Activated CD4-positive, alpha-beta T cell treated with anti-CD3 and anti-CD28 coated beads, Interleukin-2, amount 10 ng/mL, durations not matched to agents 24 days and 14 days (primary cell): ENCODE results near the gene MFSD1. TPM values are rescaled to one million over a fixed set of nuclear protein-coding genes. Genes with fewer than 3 reads are reported as not detected.

Source experiments
- DNase-seq: peaks from one replicate; pipeline ENCODE4 v3.0.0; 2022
- H3K27ac Mint-ChIP-seq: one replicate; pipeline ENCODE4 v1.8.0; 2022; ENCODE audit warnings: mild to moderate bottlenecking, mixed read lengths
- H3K27me3 Mint-ChIP-seq: one replicate; pipeline ENCODE4 v1.8.0; 2022; ENCODE audit warnings: mixed read lengths
- H3K36me3 Mint-ChIP-seq: one replicate; pipeline ENCODE4 v1.8.0; 2022; ENCODE audit warnings: low read depth, mild to moderate bottlenecking, mixed read lengths
- H3K4me1 Mint-ChIP-seq: one replicate; pipeline ENCODE4 v1.8.0; 2021; ENCODE audit warnings: mixed read lengths
- H3K4me3 Mint-ChIP-seq: one replicate; pipeline ENCODE4 v1.8.0; 2022; ENCODE audit warnings: mild to moderate bottlenecking, moderate library complexity, mixed read lengths
- H3K9me3 Mint-ChIP-seq: one replicate; pipeline ENCODE4 v1.8.0; 2021; ENCODE audit warnings: mixed read lengths
- intact Hi-C: fragments of 100-400 bp; cut with micrococcal nuclease; formaldehyde crosslinking; loops from one replicate; pipeline ENCODE4 v1.15.1; 2023
- total RNA-seq: library from RNA; stranded (reverse); gene quantifications from 2 replicates; pipeline ENCODE4 v1.2.3, GENCODE V29; 2022

MFSD1 gene
- 20.4 and 23.2 TPM in 2 replicates for total RNA-seq

GRCh38 chr3:158801696-158802408 lies at the start of gene MFSD1:
Gene MFSD1 (plus strand): TSS chr3:158802054. CDS start chr3:158802153, 99 bp downstream.
- intact Hi-C loops = loop anchor here (5.0 kb wide), 3 partner anchors 160 to 705 kb away; partner anchors contain the start of genes GFM1 and RSRC1

GRCh38 chr3:158753854-158754253 lies 48.0 kb upstream of the MFSD1 start:
- no peaks in the 10 kb centered on the region for H3K9me3 Mint-ChIP-seq
- intact Hi-C loops = no loop called here
- H3K4me1 Mint-ChIP-seq = no peaks in the 10 kb centered on the region
- no peaks in the 10 kb centered on the region for H3K27me3 Mint-ChIP-seq
- H3K36me3 Mint-ChIP-seq = peaks cover 2% of the 10 kb centered on the region
- H3K4me3 Mint-ChIP-seq = no peak overlapping the region
- no peak overlapping the region for H3K27ac Mint-ChIP-seq
- DNase-seq = no peak

More at GRCh38 chr3:158801696-158802408, at the start of gene MFSD1:
- DNase-seq = peak; percentile 97
- Mint-ChIP-seq H3K27me3 (peaks cover 15% of the 10 kb centered on the region), H3K27ac (peak within 1 kb of the TSS; percentile 86), H3K4me1 (peaks cover 15% of the 10 kb centered on the region), H3K36me3 (peaks cover 7% of the 10 kb centered on the region), H3K4me3 (peak within 1 kb of the TSS; percentile 88), H3K9me3 (no peaks in the 10 kb centered on the region)

- H3K27ac Mint-ChIP-seq = no peak overlapping the region
- no peak for DNase-seq
- no peak overlapping the region for H3K4me3 Mint-ChIP-seq
- H3K9me3 Mint-ChIP-seq = no peaks in the 10 kb centered on the region
- no peaks in the 10 kb centered on the region for H3K36me3 Mint-ChIP-seq
- H3K4me1 Mint-ChIP-seq = no peaks in the 10 kb centered on the region
- intact Hi-C loops = no loop called here
- no peaks in the 10 kb centered on the region for H3K27me3 Mint-ChIP-seq
Observed at GRCh38 chr3:158755421-158755820, 46.4 kb upstream of the MFSD1 start.

- Mint-ChIP-seq H3K9me3 (no peaks in the 10 kb centered on the region), H3K4me1 (no peaks in the 10 kb centered on the region), H3K27ac (no peak overlapping the region), H3K36me3 (no peaks in the 10 kb centered on the region), H3K4me3 (no peak overlapping the region), H3K27me3 (no peaks in the 10 kb centered on the region)
- intact Hi-C loops = no loop called here
- no peak for DNase-seq
Observed at GRCh38 chr3:158761350-158761749, 40.5 kb upstream of the MFSD1 start.

GRCh38 chr3:158762701-158763100 lies 39.2 kb upstream of the MFSD1 start:
- intact Hi-C loops = no loop called here
- Mint-ChIP-seq H3K27me3 (no peaks in the 10 kb centered on the region), H3K36me3 (no peaks in the 10 kb centered on the region), H3K4me1 (no peaks in the 10 kb centered on the region), H3K4me3 (no peak overlapping the region), H3K27ac (no peak overlapping the region), H3K9me3 (no peaks in the 10 kb centered on the region)
- DNase-seq = no peak

- Mint-ChIP-seq H3K4me1 (no peaks in the 10 kb centered on the region), H3K36me3 (no peaks in the 10 kb centered on the region), H3K27me3 (no peaks in the 10 kb centered on the region), H3K27ac (no peak overlapping the region), H3K9me3 (no peaks in the 10 kb centered on the region), H3K4me3 (no peak overlapping the region)
- intact Hi-C loops = no loop called here
- no peak for DNase-seq
Observed at GRCh38 chr3:158763421-158763820, 38.4 kb upstream of the MFSD1 start.

GRCh38 chr3:158765518-158766205 lies 36.2 kb upstream of the MFSD1 start:
- Mint-ChIP-seq H3K4me3 (no peak overlapping the region), H3K4me1 (no peaks in the 10 kb centered on the region), H3K9me3 (no peaks in the 10 kb centered on the region), H3K27ac (no peak overlapping the region), H3K27me3 (no peaks in the 10 kb centered on the region), H3K36me3 (no peaks in the 10 kb centered on the region)
- DNase-seq = no peak
- intact Hi-C loops = no loop called here

- Mint-ChIP-seq H3K27me3 (no peaks in the 10 kb centered on the region), H3K4me1 (no peaks in the 10 kb centered on the region), H3K4me3 (no peak overlapping the region), H3K27ac (no peak overlapping the region), H3K9me3 (no peaks in the 10 kb centered on the region), H3K36me3 (no peaks in the 10 kb centered on the region)
- no peak for DNase-seq
- intact Hi-C loops = no loop called here
Observed at GRCh38 chr3:158766364-158766763, 35.5 kb upstream of the MFSD1 start.

- H3K27ac Mint-ChIP-seq = no peak overlapping the region
- H3K27me3 Mint-ChIP-seq = no peaks in the 10 kb centered on the region
- no peak overlapping the region for H3K4me3 Mint-ChIP-seq
- H3K9me3 Mint-ChIP-seq = no peaks in the 10 kb centered on the region
- no peaks in the 10 kb centered on the region for H3K36me3 Mint-ChIP-seq
- DNase-seq = no peak
- no peaks in the 10 kb centered on the region for H3K4me1 Mint-ChIP-seq
- intact Hi-C loops = no loop called here
Observed at GRCh38 chr3:158768361-158768787, 33.5 kb upstream of the MFSD1 start.

GRCh38 chr3:158768881-158769543 lies 32.8 kb upstream of the MFSD1 start:
- Mint-ChIP-seq H3K27ac (no peak overlapping the region), H3K4me3 (no peak overlapping the region), H3K9me3 (no peaks in the 10 kb centered on the region), H3K27me3 (no peaks in the 10 kb centered on the region), H3K4me1 (no peaks in the 10 kb centered on the region), H3K36me3 (no peaks in the 10 kb centered on the region)
- no peak for DNase-seq
- intact Hi-C loops = no loop called here

GRCh38 chr3:158769549-158769948 lies 32.3 kb upstream of the MFSD1 start:
- Mint-ChIP-seq H3K27me3 (no peaks in the 10 kb centered on the region), H3K4me1 (no peaks in the 10 kb centered on the region), H3K9me3 (no peaks in the 10 kb centered on the region), H3K4me3 (no peak overlapping the region), H3K27ac (no peak overlapping the region), H3K36me3 (no peaks in the 10 kb centered on the region)
- DNase-seq = no peak
- intact Hi-C loops = no loop called here

- Mint-ChIP-seq H3K4me3 (no peak overlapping the region), H3K27ac (no peak overlapping the region), H3K36me3 (no peaks in the 10 kb centered on the region), H3K4me1 (no peaks in the 10 kb centered on the region), H3K9me3 (no peaks in the 10 kb centered on the region), H3K27me3 (no peaks in the 10 kb centered on the region)
- no peak for DNase-seq
- intact Hi-C loops = no loop called here
Observed at GRCh38 chr3:158769952-158770740, 31.7 kb upstream of the MFSD1 start.

- intact Hi-C loops = no loop called here
- peaks cover 4% of the 10 kb centered on the region for H3K4me1 Mint-ChIP-seq
- H3K27me3 Mint-ChIP-seq = no peaks in the 10 kb centered on the region
- H3K27ac Mint-ChIP-seq = no peak overlapping the region
- H3K36me3 Mint-ChIP-seq = no peaks in the 10 kb centered on the region
- no peak for DNase-seq
- no peak overlapping the region for H3K4me3 Mint-ChIP-seq
- no peaks in the 10 kb centered on the region for H3K9me3 Mint-ChIP-seq
Observed at GRCh38 chr3:158770741-158771350, 31.0 kb upstream of the MFSD1 start.
